Mucosa of descending colon (tissue), 3 donors: ENCODE results near the gene CCNE1. TPM values are rescaled to one million over a fixed set of nuclear protein-coding genes. Genes with fewer than 3 reads are reported as not detected.
A peak's percentile ranks its signal among the peaks of the same experiment; 100 is the strongest.
"Not testable (repeated sequence)": the region's sequence is repeated elsewhere in the genome, so short reads cannot be mapped to it uniquely, and the experiment has no call there.

ENCODE experiments used
- ATAC-seq: fragments of 200-7000 bp; cut with Tn5 transposase; one replicate; pipeline ENCODE4 v1.9.1; 2020; ENCODE audit warnings: mild to moderate bottlenecking, moderate library complexity
- DNase-seq, 3 donors: peaks; one replicate each; pipeline ENCODE4 v3.0.0-alpha.2; 2020
- H3K36me3 ChIP-seq: fragments of 200-600 bp; one replicate; pipeline ENCODE4 v1.8.0; 2021; ENCODE audit warnings: low read depth, mild to moderate bottlenecking
- H3K4me1 ChIP-seq: fragments of 200-600 bp; one replicate; pipeline ENCODE4 v1.8.0; 2021; ENCODE audit warnings: low read depth, mild to moderate bottlenecking
- H3K4me3 ChIP-seq: fragments of 200-600 bp; one replicate; pipeline ENCODE4 v1.8.0; 2021; ENCODE audit warnings: mild to moderate bottlenecking
- H3K9me3 ChIP-seq: fragments of 200-600 bp; one replicate; pipeline ENCODE4 v1.8.0; 2021; ENCODE audit warnings: mild to moderate bottlenecking
- CTCF ChIP-seq: fragments of 200-600 bp; IDR thresholded peaks from one replicate; pipeline ENCODE4 v1.8.0; 2022; ENCODE audit warnings: antibody characterized with exemption, mild to moderate bottlenecking
- intact Hi-C, 2 donors: fragments of 100-400 bp; cut with DNase I in 1 of 2; cut with micrococcal nuclease in 1 of 2; formaldehyde crosslinking; loops; one replicate each; pipeline versions ENCODE4 v1.11.0 to v1.11.1; 2022; cut with DNase I, micrococcal nuclease
- total RNA-seq, 3 donors: library from RNA; stranded (reverse); fragmentation: NEBNext Ultra II Directional in 2 of 3; extraction: Animal tissue kit (Norgen Biotek cat#: 25700) in 2 of 3; gene quantifications; one replicate each; pipeline versions ENCODE4 v1.2.1 to v1.2.4, GENCODE V29; 2021 to 2023
- donor health status: DM: no; HTN: no; CAD: no; lungs with moderate emphysema.
- donor health status: DM: no; HTN: no; CAD: no.
- donor health status: DM: no; HTN: yes; CAD: no.

CCNE1 gene
- total RNA-seq, 3 donors from 2014 or later: 4.0 to 7.1 (median 4.4) TPM

- DNase-seq (no peak), ATAC-seq (no peak)
- Histone ChIP-seq H3K4me1 (no peaks in the 10 kb centered on the region), H3K36me3 (no peaks in the 10 kb centered on the region), H3K4me3 (no peak overlapping the region), H3K9me3 (no peaks in the 10 kb centered on the region)
- TF ChIP-seq CTCF: no peak
- intact Hi-C loops: no loop called here
Observed at GRCh38 chr19:29819300-29819699, 7.5 kb downstream of the CCNE1 start.

GRCh38 chr19:29819986-29820385 lies 8.2 kb downstream of the CCNE1 start:
- intact Hi-C loops: no loop called here
- no peak for ATAC-seq
- no peaks in the 10 kb centered on the region for H3K9me3 ChIP-seq
- no peaks in the 10 kb centered on the region for H3K36me3 ChIP-seq
- DNase-seq: no peak
- no peak for TF ChIP-seq CTCF
- no peaks in the 10 kb centered on the region for H3K4me1 ChIP-seq
- no peak overlapping the region for H3K4me3 ChIP-seq

GRCh38 chr19:29823581-29824330 lies 12.0 kb downstream of the CCNE1 start:
- intact Hi-C loops: no loop called here
- no peak for TF ChIP-seq CTCF
- no peaks in the 10 kb centered on the region for H3K36me3 ChIP-seq
- DNase-seq (no peak), ATAC-seq (no peak)
- H3K4me1 ChIP-seq: no peaks in the 10 kb centered on the region
- no peak overlapping the region for H3K4me3 ChIP-seq
- no peaks in the 10 kb centered on the region for H3K9me3 ChIP-seq

- H3K36me3 ChIP-seq, H3K9me3 ChIP-seq, H3K4me3 ChIP-seq, DNase-seq, intact Hi-C loops, ATAC-seq, H3K4me1 ChIP-seq: not testable (repeated sequence)
Observed at GRCh38 chr19:29825263-29825662, 13.5 kb downstream of the CCNE1 start.

GRCh38 chr19:29831041-29831548 lies 19.3 kb downstream of the CCNE1 start:
- ATAC-seq (peak; percentile 56), DNase-seq (no peak)
- intact Hi-C loops: no loop called here

More at GRCh38 chr19:29831041-29831548, 19.3 kb downstream of the CCNE1 start:
- H3K4me1 ChIP-seq: no peaks in the 10 kb centered on the region
- H3K36me3 ChIP-seq: no peaks in the 10 kb centered on the region
- no peaks in the 10 kb centered on the region for H3K9me3 ChIP-seq
- no peak overlapping the region for H3K4me3 ChIP-seq
- no peak for TF ChIP-seq CTCF
